Subcutaneous abdominal adipose tissue (tissue), 5 donors: ENCODE measurements around the gene NAB2.
A peak's percentile ranks its signal among the peaks of the same experiment; 100 is the strongest.
"Not testable (repeated sequence)": the region's sequence is repeated elsewhere in the genome, so short reads cannot be mapped to it uniquely, and the experiment has no call there.

ENCODE experiments used
- H3K27ac ChIP-seq: one replicate; pipeline ENCODE4 v1.7.0; 2013; ENCODE audit warnings: low read depth, mild to moderate bottlenecking, inconsistent platforms, low read length, moderate library complexity
- H3K27me3 ChIP-seq, 5 donors: one replicate each; pipeline ENCODE4 v1.7.0; 2013; ENCODE audit warnings: low read length in 5 of 5, inconsistent platforms in 1 of 5; ENCODE audit not compliant: control insufficient read depth in 5 of 5, insufficient read depth in 4 of 5
- H3K36me3 ChIP-seq, 5 donors: one replicate each; pipeline ENCODE4 v1.7.0; 2013; ENCODE audit warnings: low read length in 5 of 5; ENCODE audit not compliant: control insufficient read depth in 5 of 5, insufficient read depth in 5 of 5
- H3K4me1 ChIP-seq, 5 donors: one replicate each; pipeline ENCODE4 v1.7.0; 2013; ENCODE audit warnings: low read length in 5 of 5, mild to moderate bottlenecking in 3 of 5, moderate library complexity in 1 of 5; ENCODE audit not compliant: control insufficient read depth in 5 of 5, insufficient read depth in 5 of 5
- H3K4me3 ChIP-seq, 5 donors: one replicate each; pipeline ENCODE4 v1.7.0; 2013; ENCODE audit warnings: low read length in 5 of 5, low read depth in 1 of 5
- H3K9ac ChIP-seq, 5 donors: one replicate each; pipeline ENCODE4 v1.7.0; 2013; ENCODE audit warnings: low read length in 5 of 5, mild to moderate bottlenecking in 4 of 5, moderate library complexity in 3 of 5
- H3K9me3 ChIP-seq, 5 donors: one replicate each; pipeline ENCODE4 v1.7.0; 2013; ENCODE audit warnings: low read length in 5 of 5; ENCODE audit not compliant: control insufficient read depth in 5 of 5
- donor health status: healthy.
- donor health status: healthy.
- donor health status: healthy.
- donor health status: healthy.
- donor health status: healthy.

Gene NAB2

GRCh38 chr12:57111031-57111734, 22.3 kb downstream of the NAB2 start, which contains the start of gene STAT6:
TSS of gene STAT6 (minus strand) at chr12:57111362. CDS start at chr12:57108278, 3,084 bp downstream.
- peaks cover 0 to 24% (median 20%) of the 10 kb centered on the region in 5 donors for H3K36me3 ChIP-seq
- no peaks in the 10 kb centered on the region for H3K27me3 ChIP-seq
- H3K4me3 ChIP-seq = peak within 1 kb of the TSS; percentile 78 to 98 (median 94)
- peak within 1 kb of the TSS; percentile 84 to 99 (median 95) for H3K9ac ChIP-seq
- no peaks in the 10 kb centered on the region for H3K9me3 ChIP-seq
- peak within 1 kb of the TSS; percentile 100 for H3K27ac ChIP-seq
- H3K4me1 ChIP-seq = peaks cover 7 to 46% (median 43%) of the 10 kb centered on the region in 5 donors

- peak overlapping the region in 3 of 5 donors; percentile 53 to 95 (median 92) for H3K9ac ChIP-seq
- no peaks in the 10 kb centered on the region for H3K27me3 ChIP-seq
- peak overlapping the region; percentile 100 for H3K27ac ChIP-seq
- peak overlapping the region; percentile 78 to 98 (median 94) for H3K4me3 ChIP-seq
- H3K4me1 ChIP-seq = peaks cover 5 to 43% (median 40%) of the 10 kb centered on the region in 5 donors
- peaks cover 0 to 9% (median 5%) of the 10 kb centered on the region in 5 donors for H3K36me3 ChIP-seq
- H3K9me3 ChIP-seq = no peaks in the 10 kb centered on the region
Measured at GRCh38 chr12:57112492-57113294, 23.8 kb downstream of the NAB2 start.

GRCh38 chr12:57116580-57117281, 27.8 kb downstream of the NAB2 start:
- Histone ChIP-seq H3K9ac (no peak overlapping the region), H3K9me3 (no peaks in the 10 kb centered on the region), H3K4me3 (no peak overlapping the region), H3K27ac (no peak overlapping the region), H3K36me3 (no peaks in the 10 kb centered on the region), H3K27me3 (no peaks in the 10 kb centered on the region), H3K4me1 (peaks cover 5 to 22% (median 10%) of the 10 kb centered on the region in 5 donors)

GRCh38 chr12:57118711-57119271, 29.9 kb downstream of the NAB2 start:
- Histone ChIP-seq H3K9me3 (no peaks in the 10 kb centered on the region), H3K27me3 (no peaks in the 10 kb centered on the region), H3K36me3 (no peaks in the 10 kb centered on the region), H3K4me1 (peaks cover 0 to 12% (median 2%) of the 10 kb centered on the region in 5 donors), H3K4me3 (no peak overlapping the region), H3K27ac (no peak overlapping the region), H3K9ac (no peak overlapping the region)

- Histone ChIP-seq H3K27me3 (no peaks in the 10 kb centered on the region), H3K27ac (no peak overlapping the region), H3K9ac (no peak overlapping the region), H3K36me3 (no peaks in the 10 kb centered on the region), H3K4me3 (no peak overlapping the region), H3K4me1 (peaks cover 0 to 12% (median 2%) of the 10 kb centered on the region in 5 donors), H3K9me3 (no peaks in the 10 kb centered on the region)
Measured at GRCh38 chr12:57119294-57120085, 30.6 kb downstream of the NAB2 start.

- not testable (repeated sequence) for H3K9me3 ChIP-seq, H3K9ac ChIP-seq, H3K27me3 ChIP-seq, H3K4me3 ChIP-seq, H3K36me3 ChIP-seq, H3K27ac ChIP-seq
- peaks cover 0 to 12% (median 2%) of the 10 kb centered on the region in 5 donors for H3K4me1 ChIP-seq
Measured at GRCh38 chr12:57120718-57121117, 31.8 kb downstream of the NAB2 start.

- H3K36me3 ChIP-seq = no peaks in the 10 kb centered on the region
- no peaks in the 10 kb centered on the region for H3K27me3 ChIP-seq
- no peak overlapping the region for H3K27ac ChIP-seq
- no peaks in the 10 kb centered on the region for H3K9me3 ChIP-seq
- H3K4me3 ChIP-seq = no peak overlapping the region
- no peak overlapping the region for H3K9ac ChIP-seq
- H3K4me1 ChIP-seq = peaks cover 2 to 24% (median 15%) of the 10 kb centered on the region in 5 donors
Measured at GRCh38 chr12:57123813-57124212, 34.9 kb downstream of the NAB2 start.

GRCh38 chr12:57124261-57124877, 35.5 kb downstream of the NAB2 start:
- H3K9ac ChIP-seq = peak overlapping the region in 1 of 5 donors; percentile 2
- no peak overlapping the region for H3K4me3 ChIP-seq
- peak overlapping the region; percentile 21 for H3K27ac ChIP-seq
- no peaks in the 10 kb centered on the region for H3K27me3 ChIP-seq
- peaks cover 2 to 24% (median 12%) of the 10 kb centered on the region in 5 donors for H3K4me1 ChIP-seq
- no peaks in the 10 kb centered on the region for H3K36me3 ChIP-seq
- no peaks in the 10 kb centered on the region for H3K9me3 ChIP-seq

GRCh38 chr12:57126061-57126460, 37.1 kb downstream of the NAB2 start:
- no peak overlapping the region for H3K9ac ChIP-seq
- no peaks in the 10 kb centered on the region for H3K36me3 ChIP-seq
- H3K27ac ChIP-seq = no peak overlapping the region
- no peak overlapping the region for H3K4me3 ChIP-seq
- H3K27me3 ChIP-seq = no peaks in the 10 kb centered on the region
- H3K4me1 ChIP-seq = peaks cover 7 to 40% (median 26%) of the 10 kb centered on the region in 5 donors
- no peaks in the 10 kb centered on the region for H3K9me3 ChIP-seq
